ENCODE measurements around the gene DOK6. TPM values are rescaled to one million over a fixed set of nuclear protein-coding genes. Genes with fewer than 3 reads are reported as not detected.

The DOK6 gene
- total RNA-seq, 1 donor from 2014 or later, result 8.9 TPM

DNA sequence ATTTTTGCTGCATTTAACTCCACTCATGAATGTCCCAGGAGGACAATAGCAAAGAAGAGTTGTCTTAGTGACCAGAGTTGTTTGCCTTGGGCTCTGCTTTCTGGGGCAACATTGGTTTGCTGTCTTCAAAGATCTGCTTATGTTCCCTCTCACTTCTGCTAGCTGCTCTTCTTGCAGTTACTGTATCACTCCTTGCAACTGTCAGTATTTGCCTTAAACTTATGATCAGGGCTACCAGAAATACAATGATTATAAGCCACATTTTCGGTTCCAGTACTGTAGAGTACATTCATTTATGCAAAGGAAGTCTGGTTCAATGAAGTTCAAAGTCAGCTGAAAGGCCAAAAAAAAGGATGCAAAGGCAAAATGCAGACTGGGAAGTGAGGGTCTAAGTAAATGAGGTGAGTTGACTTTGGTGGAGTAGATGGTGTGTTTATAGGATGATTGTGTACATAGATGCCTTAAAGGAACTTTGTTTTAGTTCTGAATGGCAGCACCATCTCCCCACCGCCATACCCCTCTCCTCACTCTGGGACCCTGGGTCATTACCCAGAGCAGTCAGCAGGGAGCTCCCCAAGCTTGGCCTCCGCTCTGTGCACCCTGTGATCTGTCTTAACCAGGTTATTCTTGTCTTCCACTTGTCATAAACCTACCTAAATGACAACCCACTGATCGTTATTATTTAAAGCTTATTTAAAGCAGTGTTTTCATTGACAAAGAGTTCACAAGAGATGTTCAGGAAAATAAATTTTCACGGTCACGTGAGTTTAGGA, 236.0 kb downstream of the DOK6 start:
- peaks cover 5% of the 10 kb centered on the region for H3K4me1 Mint-ChIP-seq (ENCODE audit: low read depth)
- H3K9me3 Mint-ChIP-seq (ENCODE audit: low read depth), result no peaks in the 10 kb centered on the region
- H3K4me3 Mint-ChIP-seq (ENCODE audit: unreplicated experiment), result no peak overlapping the region
- TF ChIP-seq, protein P1, sequence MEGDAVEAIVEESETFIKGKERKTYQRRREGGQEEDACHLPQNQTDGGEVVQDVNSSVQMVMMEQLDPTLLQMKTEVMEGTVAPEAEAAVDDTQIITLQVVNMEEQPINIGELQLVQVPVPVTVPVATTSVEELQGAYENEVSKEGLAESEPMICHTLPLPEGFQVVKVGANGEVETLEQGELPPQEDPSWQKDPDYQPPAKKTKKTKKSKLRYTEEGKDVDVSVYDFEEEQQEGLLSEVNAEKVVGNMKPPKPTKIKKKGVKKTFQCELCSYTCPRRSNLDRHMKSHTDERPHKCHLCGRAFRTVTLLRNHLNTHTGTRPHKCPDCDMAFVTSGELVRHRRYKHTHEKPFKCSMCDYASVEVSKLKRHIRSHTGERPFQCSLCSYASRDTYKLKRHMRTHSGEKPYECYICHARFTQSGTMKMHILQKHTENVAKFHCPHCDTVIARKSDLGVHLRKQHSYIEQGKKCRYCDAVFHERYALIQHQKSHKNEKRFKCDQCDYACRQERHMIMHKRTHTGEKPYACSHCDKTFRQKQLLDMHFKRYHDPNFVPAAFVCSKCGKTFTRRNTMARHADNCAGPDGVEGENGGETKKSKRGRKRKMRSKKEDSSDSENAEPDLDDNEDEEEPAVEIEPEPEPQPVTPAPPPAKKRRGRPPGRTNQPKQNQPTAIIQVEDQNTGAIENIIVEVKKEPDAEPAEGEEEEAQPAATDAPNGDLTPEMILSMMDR (IDR thresholded peaks at IDR 0.05), result peak; percentile 41
- peaks cover under 1% of the 10 kb centered on the region for H3K36me3 Mint-ChIP-seq (ENCODE audit: low read depth)
- H3K27me3 Mint-ChIP-seq (ENCODE audit: low read depth), result no peaks in the 10 kb centered on the region
- DNase-seq (ENCODE audit: low spot score), result no peak
- no peak overlapping the region for H3K27ac Mint-ChIP-seq (ENCODE audit: unreplicated experiment)

DNA sequence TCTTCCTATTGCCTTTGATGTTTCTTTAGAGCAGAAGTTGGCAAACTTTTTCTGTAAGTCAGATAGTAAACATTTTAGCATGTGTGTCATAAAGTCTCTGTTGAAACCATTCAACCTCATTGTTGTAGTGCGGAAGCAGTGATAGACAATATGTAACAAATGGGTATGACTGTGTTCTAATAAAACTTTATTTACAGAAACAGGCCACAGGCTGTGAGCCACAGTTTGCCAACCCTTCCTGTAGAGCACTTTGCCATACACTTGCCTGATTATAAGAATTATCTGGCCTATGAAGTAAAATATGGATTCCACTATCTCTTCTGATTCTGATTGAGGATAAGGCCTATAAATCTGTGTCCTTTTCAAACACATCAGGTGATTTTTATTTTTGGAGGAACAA, 237.4 kb downstream of the DOK6 start:
- TF ChIP-seq, protein P1 (IDR thresholded peaks at IDR 0.05), result no peak
- H3K4me3 Mint-ChIP-seq (ENCODE audit: unreplicated experiment), result no peak overlapping the region
- no peak for DNase-seq (ENCODE audit: low spot score)
- no peak overlapping the region for H3K27ac Mint-ChIP-seq (ENCODE audit: unreplicated experiment)
- no peaks in the 10 kb centered on the region for H3K9me3 Mint-ChIP-seq (ENCODE audit: low read depth)
- H3K36me3 Mint-ChIP-seq (ENCODE audit: low read depth), result peaks cover 2% of the 10 kb centered on the region
- H3K27me3 Mint-ChIP-seq (ENCODE audit: low read depth), result no peaks in the 10 kb centered on the region
- peaks cover 4% of the 10 kb centered on the region for H3K4me1 Mint-ChIP-seq (ENCODE audit: low read depth)

DNA sequence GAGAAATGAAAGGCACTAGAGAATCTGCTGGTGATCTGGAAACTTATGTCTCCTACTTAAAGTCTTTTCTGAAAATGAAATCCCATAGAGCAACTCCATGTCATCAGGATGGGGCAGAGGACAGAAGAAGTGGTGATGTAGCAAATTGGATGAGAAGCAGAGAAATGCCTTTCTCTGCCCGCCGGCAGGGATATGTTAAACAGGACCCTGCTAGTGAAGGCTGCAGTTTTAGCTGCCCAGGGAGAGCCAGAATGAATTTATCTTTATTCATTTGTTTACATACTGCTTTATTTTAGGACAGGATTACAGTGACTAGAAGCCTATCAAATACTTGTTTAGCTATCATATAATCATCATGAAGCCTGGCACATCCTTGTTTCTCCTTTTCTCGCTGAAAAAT, 247.0 kb downstream of the DOK6 start:
- DNase-seq (ENCODE audit: low spot score), result no peak
- Mint-ChIP-seq H3K4me1 (ENCODE audit: low read depth) (peaks cover 3% of the 10 kb centered on the region), H3K36me3 (ENCODE audit: low read depth) (peaks cover 3% of the 10 kb centered on the region), H3K9me3 (ENCODE audit: low read depth) (peaks cover 6% of the 10 kb centered on the region), H3K27ac (ENCODE audit: unreplicated experiment) (no peak overlapping the region), H3K27me3 (ENCODE audit: low read depth) (peaks cover 3% of the 10 kb centered on the region), H3K4me3 (ENCODE audit: unreplicated experiment) (no peak overlapping the region)
- TF ChIP-seq, protein P1 (IDR thresholded peaks at IDR 0.05), result no peak

DNA sequence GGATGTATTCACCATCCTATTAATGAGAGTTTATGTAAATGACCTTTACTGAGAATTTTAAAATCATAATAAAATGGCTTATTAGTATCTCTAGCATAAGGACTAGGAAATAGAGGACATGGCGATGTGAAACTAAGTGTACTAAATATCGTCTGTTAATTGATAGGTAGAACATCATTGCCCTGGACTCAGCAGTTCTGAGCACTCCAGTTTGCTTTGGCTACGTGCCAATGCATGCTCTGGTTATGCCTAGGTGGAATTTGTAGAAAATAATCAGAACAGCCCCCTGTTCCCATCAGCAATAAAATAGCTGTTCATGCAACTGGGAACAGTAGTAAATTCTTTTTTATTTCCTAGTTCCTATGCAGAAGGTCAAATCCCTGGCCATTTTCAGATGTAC, 247.8 kb downstream of the DOK6 start:
- no peak overlapping the region for H3K27ac Mint-ChIP-seq (ENCODE audit: unreplicated experiment)
- no peak for DNase-seq (ENCODE audit: low spot score)
- H3K4me1 Mint-ChIP-seq (ENCODE audit: low read depth), result peaks cover 3% of the 10 kb centered on the region
- peaks cover 6% of the 10 kb centered on the region for H3K9me3 Mint-ChIP-seq (ENCODE audit: low read depth)
- TF ChIP-seq, protein P1 (IDR thresholded peaks at IDR 0.05), result no peak
- no peak overlapping the region for H3K4me3 Mint-ChIP-seq (ENCODE audit: unreplicated experiment)
- H3K27me3 Mint-ChIP-seq (ENCODE audit: low read depth), result peaks cover 3% of the 10 kb centered on the region
- peaks cover 3% of the 10 kb centered on the region for H3K36me3 Mint-ChIP-seq (ENCODE audit: low read depth)

DNA sequence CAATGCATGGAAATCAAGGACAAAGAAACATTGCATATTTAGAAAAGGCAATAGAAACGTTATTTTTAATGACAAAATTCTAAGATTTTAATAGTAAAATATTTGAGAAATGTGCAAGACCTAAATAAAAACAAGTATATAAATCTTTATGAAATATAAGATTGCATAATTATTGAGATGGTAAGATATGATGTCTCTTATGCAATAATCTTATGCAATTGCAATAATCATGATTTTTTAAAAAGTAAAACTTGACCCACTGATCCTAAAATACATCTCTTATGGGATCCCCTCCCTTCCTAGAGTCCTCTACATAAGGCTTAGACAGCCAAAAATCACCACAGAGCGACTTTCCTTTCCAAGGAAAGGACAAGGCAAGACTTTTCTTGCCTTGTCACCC, 249.0 kb downstream of the DOK6 start:
- H3K27me3 Mint-ChIP-seq (ENCODE audit: low read depth), result peaks cover 3% of the 10 kb centered on the region
- peaks cover 3% of the 10 kb centered on the region for H3K36me3 Mint-ChIP-seq (ENCODE audit: low read depth)
- H3K27ac Mint-ChIP-seq (ENCODE audit: unreplicated experiment), result no peak overlapping the region
- no peak for DNase-seq (ENCODE audit: low spot score)
- TF ChIP-seq, protein P1 (IDR thresholded peaks at IDR 0.05), result no peak
- no peak overlapping the region for H3K4me3 Mint-ChIP-seq (ENCODE audit: unreplicated experiment)
- peaks cover 3% of the 10 kb centered on the region for H3K4me1 Mint-ChIP-seq (ENCODE audit: low read depth)
- H3K9me3 Mint-ChIP-seq (ENCODE audit: low read depth), result peaks cover 6% of the 10 kb centered on the region

Data from chondrocyte (in vitro differentiated cells).